ENCODE data around the gene G6PC3.

The G6PC3 gene

DNA sequence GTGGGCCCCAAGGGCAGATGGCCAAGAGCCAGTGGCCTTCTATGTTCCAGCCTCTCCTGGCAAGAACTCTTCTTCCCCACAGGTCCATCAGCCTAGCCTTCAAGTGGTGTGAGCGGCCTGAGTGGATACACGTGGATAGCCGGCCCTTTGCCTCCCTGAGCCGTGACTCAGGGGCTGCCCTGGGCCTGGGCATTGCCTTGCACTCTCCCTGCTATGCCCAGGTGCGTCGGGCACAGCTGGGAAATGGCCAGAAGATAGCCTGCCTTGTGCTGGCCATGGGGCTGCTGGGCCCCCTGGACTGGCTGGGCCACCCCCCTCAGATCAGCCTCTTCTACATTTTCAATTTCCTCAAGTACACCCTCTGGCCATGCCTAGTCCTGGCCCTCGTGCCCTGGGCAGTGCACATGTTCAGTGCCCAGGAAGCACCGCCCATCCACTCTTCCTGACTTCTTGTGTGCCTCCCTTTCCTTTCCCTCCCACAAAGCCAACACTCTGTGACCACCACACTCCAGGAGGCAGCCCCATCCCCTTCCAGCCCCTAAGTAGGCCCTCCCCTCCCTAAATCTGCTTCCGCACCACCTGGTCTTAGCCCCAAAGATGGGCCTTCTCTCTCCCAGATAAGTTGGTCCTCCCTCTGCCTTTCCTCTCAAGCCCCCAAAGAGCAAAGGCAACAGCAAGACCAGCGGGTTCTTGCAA is 5.2 kb downstream of the G6PC3 start:
- no peak overlapping the region for H3K4me3 ChIP-seq (ENCODE audit: low read depth, low read length)
- in situ Hi-C loops (cut with HindIII; ENCODE audit: low sequenced_read_pairs) = no loop called here
- TF ChIP-seq, protein P1, sequence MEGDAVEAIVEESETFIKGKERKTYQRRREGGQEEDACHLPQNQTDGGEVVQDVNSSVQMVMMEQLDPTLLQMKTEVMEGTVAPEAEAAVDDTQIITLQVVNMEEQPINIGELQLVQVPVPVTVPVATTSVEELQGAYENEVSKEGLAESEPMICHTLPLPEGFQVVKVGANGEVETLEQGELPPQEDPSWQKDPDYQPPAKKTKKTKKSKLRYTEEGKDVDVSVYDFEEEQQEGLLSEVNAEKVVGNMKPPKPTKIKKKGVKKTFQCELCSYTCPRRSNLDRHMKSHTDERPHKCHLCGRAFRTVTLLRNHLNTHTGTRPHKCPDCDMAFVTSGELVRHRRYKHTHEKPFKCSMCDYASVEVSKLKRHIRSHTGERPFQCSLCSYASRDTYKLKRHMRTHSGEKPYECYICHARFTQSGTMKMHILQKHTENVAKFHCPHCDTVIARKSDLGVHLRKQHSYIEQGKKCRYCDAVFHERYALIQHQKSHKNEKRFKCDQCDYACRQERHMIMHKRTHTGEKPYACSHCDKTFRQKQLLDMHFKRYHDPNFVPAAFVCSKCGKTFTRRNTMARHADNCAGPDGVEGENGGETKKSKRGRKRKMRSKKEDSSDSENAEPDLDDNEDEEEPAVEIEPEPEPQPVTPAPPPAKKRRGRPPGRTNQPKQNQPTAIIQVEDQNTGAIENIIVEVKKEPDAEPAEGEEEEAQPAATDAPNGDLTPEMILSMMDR (IDR thresholded peaks at IDR 0.05; ENCODE audit: low read depth, low read length, missing control alignments) = no peak
- no peak for DNase-seq (ENCODE audit: low read depth)

DNA sequence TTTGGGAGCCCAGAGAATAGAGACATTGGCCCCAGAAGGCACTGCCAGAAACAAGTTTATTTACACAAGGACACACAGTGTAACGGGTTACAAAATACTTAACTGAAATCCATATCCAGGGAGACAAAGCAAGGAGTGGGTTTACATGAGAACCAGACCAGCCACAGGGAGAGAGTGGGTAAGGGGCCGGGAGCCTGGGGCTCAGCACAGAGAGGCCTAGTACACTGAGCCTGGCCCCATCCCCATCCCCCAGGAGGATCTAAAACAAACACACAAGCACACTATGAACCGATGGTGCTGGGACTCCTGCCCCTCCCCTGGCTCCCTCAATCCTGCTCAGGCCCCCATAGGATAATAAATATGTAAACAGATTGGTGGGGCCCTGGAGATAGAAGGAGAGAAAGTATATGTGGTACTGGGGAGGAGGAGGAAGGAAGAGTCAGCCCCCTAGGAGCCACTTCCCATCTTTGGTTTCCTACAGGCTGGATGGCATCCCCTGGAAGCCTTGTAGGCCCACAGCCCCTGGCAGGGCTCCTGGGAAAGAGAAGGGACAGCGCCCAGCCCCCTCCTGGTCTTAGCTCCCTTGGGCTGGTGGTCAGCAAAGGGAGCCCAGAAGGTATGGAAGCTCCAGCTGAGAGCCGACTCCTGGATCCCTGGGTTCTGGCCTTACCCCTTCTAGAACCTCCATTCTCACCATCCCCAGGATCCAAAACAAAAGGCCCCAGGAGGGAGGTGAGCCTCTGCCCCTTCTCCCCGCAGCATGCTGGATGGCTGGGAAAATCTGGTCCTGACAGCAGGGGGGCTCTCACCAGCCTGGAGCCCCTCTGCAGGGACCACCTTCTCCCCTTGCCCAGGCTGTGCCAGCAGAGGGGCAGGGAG is 6.4 kb downstream of the G6PC3 start:
- TF ChIP-seq, protein P1 (IDR thresholded peaks at IDR 0.05; ENCODE audit: low read depth, low read length, missing control alignments) = no peak
- no peak overlapping the region for H3K4me3 ChIP-seq (ENCODE audit: low read depth, low read length)
- DNase-seq (ENCODE audit: low read depth) = no peak
- in situ Hi-C loops (cut with HindIII; ENCODE audit: low sequenced_read_pairs) = no loop called here

DNA sequence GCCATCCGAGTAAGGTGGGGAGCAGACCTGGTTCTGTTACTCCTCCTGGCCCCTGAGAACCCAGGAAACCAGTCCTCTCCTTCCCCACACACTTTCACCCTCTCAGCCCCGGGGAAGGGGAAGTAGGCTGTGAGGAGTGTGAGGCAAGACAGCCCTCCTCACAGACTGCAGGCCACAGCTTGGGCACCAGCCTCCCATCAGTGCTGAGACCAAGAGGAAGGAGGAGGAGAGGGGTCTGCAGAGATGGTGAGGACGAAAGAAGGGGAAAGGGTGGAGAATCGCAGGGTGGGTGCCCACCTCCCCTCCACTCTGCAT is 7.0 kb downstream of the G6PC3 start:
- TF ChIP-seq, protein P1 (IDR thresholded peaks at IDR 0.05; ENCODE audit: low read depth, low read length, missing control alignments) = no peak
- DNase-seq (ENCODE audit: low read depth) = no peak
- in situ Hi-C loops (cut with HindIII; ENCODE audit: low sequenced_read_pairs) = no loop called here
- H3K4me3 ChIP-seq (ENCODE audit: low read depth, low read length) = no peak overlapping the region

DNA sequence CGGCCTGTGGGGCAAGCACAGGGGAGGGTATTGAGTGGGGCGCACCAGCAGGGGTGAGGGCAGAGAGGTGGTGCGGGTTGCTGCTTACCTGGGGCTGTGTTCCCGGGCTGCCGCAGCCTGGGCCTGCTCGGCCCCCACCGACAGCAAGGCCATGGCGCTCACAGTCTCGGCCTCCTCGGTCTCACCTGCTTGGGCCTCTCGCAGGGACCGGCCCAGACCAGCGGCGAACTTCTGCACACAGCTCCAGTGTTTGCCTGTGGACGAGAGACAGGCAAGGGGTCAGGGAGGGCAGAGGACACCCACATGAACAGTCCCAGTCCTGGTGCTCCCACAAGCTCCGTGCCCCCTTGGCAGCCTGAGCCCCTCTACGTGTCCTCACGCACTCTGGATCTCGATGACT is 7.9 kb downstream of the G6PC3 start:
- no peak overlapping the region for H3K4me3 ChIP-seq (ENCODE audit: low read depth, low read length)
- in situ Hi-C loops (cut with HindIII; ENCODE audit: low sequenced_read_pairs) = no loop called here
- TF ChIP-seq, protein P1 (IDR thresholded peaks at IDR 0.05; ENCODE audit: low read depth, low read length, missing control alignments) = no peak
- DNase-seq (ENCODE audit: low read depth) = no peak

DNA sequence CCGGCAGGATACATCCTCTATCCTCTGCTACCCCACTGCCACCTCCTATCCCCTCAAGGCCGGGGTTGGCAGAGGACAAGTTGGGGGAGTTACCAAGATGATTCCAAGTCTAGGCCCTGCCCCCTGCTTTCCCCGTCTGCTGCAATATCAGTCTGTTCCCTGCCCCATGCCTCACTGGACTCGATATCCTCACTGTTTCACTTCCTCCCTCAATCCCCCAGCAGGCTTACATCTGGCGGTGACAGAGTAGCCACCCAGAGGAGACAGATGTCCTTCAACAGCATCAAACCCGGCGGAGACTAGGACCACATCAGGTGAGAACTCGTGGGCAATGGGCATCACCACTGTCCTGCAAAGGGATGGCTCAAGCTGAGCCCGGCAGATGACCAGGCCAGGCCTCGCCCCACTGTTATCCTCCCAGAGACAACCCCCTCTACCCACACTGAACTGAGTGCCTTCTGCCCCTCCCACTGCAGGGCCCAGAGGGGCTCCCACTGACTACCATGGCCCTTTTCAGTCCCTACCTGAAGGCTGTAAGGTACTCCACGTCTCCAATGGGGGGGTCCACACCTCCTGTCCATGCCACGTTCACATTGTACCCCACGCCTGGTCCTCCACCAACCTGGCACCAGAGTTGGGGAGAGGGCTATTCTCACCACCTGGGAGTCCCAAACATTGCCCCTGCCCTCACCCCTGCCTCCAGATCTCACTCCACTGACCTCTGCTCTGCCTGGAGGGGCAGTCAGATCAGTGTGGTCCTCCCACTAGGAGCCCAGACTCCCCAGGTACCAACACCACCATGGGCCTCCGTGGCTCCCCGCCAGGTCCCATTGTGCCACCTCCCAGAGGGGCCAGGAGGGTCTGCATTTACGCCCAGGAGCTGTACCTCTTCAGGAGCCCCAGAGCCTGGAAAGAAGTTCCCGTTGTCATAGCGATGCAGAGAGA is 9.6 kb downstream of the G6PC3 start:
- TF ChIP-seq, protein P1 (IDR thresholded peaks at IDR 0.05; ENCODE audit: low read depth, low read length, missing control alignments) = no peak
- in situ Hi-C loops (cut with HindIII; ENCODE audit: low sequenced_read_pairs) = no loop called here

DNA sequence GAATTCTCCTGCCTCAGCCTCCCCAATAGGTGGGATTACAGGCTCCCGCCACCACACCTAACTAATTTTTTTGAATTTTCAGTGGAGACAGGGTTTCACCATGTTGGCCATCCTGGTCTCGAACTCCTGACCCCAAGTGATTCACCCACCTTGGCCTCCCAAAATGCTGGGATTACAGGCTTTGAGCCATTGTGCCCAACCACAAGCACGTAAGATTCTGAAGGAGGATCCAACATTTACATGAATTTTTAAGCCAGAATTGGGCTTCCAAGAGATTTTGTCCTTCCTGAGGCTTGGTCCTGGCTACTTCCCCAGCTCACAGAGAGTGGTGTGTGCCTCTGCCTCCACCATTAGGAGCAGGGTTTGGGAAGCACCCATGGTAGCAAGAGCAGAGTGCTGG is 11.1 kb downstream of the G6PC3 start:
- H3K4me3 ChIP-seq (ENCODE audit: low read depth, low read length) = no peak overlapping the region
- TF ChIP-seq, protein P1 (IDR thresholded peaks at IDR 0.05; ENCODE audit: low read depth, low read length, missing control alignments) = no peak
- DNase-seq (ENCODE audit: low read depth) = no peak
- in situ Hi-C loops (cut with HindIII; ENCODE audit: low sequenced_read_pairs) = no loop called here

More for the DNA sequence above, 9.6 kb downstream of the G6PC3 start:
- DNase-seq (ENCODE audit: low read depth) = no peak
- H3K4me3 ChIP-seq (ENCODE audit: low read depth, low read length) = no peak overlapping the region

Data from astrocyte of the cerebellum (primary cell).